Ammon's horn (tissue), 1 donor: ENCODE results near the gene FEM1C.

Source experiments
- DNase-seq: peaks from one replicate; pipeline ENCODE4 v3.0.0-alpha.2; 2016; ENCODE audit warnings: low spot score

Gene FEM1C, protein sequence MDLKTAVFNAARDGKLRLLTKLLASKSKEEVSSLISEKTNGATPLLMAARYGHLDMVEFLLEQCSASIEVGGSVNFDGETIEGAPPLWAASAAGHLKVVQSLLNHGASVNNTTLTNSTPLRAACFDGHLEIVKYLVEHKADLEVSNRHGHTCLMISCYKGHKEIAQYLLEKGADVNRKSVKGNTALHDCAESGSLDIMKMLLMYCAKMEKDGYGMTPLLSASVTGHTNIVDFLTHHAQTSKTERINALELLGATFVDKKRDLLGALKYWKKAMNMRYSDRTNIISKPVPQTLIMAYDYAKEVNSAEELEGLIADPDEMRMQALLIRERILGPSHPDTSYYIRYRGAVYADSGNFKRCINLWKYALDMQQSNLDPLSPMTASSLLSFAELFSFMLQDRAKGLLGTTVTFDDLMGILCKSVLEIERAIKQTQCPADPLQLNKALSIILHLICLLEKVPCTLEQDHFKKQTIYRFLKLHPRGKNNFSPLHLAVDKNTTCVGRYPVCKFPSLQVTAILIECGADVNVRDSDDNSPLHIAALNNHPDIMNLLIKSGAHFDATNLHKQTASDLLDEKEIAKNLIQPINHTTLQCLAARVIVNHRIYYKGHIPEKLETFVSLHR

DNA sequence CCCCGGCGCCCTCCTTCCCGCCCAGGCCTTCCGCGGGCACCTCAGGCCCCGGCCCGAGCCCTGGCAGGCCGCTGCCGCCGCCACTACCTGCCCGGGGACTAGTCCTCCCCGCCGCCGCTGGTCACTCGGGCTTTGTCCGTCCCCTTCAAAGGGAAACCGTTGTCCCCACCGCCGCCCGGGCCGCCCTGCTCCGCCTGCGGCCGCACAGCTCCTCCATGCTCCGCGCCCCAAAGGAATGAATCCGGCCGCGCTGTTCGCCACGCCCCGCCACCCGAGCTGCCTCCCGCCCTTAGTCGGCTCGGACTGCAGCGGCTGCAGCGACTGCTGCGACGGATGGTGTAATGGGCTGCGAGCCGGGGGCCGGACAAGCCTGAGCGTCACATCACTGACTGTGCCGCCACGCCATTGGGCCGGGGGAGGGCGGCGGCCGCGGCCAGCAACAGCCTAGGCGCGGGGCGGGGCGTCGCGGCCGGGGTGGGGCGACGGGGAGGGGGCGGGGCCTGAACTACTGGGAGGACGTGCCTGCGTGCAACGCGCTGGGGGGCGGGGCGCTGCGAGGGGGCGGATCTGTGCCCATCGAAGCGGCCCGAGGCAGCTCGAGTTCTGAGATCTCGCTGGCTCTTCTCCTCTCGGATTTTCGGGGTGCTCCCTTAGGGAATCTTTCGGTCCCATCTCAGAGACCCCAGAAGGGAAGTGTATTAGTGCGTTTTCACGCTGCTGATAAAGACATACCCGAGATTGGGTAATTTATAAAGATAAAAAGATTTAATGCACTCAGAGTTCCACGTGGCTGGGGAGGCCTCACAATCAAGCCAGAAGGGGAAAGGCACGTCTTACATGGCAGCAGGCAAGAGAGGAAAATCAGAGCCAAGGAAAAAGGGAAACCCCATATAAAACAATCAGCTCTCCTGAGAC lies at the start of gene FEM1C:
TSS of gene FEM1C (minus strand) at position 340 of the 915 bp plus-strand sequence. CDS start 1,282 bp downstream, outside the sequence.
- DNase-seq: peak; percentile 99

DNA sequence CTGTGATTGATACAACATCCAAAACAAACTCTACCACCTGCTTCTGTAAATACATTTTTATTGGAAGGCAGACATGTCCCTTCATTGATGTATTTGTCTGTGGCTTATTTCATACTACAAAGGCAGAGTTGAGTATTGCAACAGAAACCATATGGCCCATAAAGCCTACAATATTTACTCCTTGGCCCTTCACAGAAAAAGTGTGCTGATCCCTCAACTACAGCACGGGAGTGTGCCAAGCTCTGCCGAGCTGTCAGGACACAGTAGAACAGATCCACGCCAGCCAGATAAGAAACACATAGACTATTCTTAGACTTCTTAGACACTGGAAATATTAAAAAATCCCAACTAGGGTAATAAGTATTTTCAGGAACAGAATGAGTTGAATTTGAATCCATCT lies 44.5 kb upstream of the FEM1C start:
- DNase-seq: no peak

DNA sequence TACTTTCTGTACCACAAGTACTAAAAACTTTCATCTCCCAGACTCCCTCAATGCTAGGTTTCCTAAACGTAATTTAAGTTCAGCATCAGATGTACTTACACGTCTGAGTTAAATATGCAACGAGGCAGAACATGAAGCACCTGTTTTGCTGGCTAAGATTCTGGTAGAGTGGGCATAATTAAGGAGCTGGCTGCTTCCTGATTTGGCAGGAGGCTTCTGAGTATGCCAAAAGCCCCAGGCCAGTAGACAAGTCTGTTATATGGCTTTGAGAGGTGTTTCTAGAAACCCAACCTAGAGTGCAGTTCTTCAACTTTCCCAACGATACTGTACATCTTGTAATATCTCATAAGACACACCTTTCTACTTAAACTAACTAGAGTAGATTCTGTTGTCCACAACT lies 44.1 kb upstream of the FEM1C start:
- no peak for DNase-seq

DNA sequence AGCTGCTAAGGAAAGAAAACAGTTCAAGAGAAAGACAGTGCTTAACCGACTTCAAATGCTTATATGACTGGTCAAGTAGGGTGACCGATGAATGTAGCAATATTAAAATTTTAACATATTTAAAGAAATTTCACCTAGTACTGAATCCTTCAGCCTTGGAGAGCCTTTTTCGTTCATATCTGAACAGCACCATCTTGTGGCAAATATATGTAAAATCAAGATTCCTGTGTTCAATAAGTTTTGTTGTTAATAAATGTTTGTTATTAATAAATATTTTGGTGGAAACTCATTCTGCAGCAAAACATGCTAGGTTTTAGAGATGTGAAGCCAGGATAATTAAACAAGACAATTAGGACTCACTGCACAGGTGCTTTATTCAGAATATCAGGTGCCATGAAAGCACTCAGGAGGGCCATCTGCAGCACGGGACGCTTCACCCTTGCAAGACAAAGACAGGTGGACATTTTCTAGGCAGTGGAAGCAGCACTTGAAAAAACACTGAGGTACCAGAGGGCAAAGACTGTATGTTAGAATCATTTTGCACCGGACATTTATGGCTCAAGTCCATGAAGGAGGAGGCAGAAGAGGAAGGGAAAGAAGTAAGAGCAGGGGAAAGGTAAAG lies 42.1 kb upstream of the FEM1C start:
- DNase-seq: peak; percentile 53

DNA sequence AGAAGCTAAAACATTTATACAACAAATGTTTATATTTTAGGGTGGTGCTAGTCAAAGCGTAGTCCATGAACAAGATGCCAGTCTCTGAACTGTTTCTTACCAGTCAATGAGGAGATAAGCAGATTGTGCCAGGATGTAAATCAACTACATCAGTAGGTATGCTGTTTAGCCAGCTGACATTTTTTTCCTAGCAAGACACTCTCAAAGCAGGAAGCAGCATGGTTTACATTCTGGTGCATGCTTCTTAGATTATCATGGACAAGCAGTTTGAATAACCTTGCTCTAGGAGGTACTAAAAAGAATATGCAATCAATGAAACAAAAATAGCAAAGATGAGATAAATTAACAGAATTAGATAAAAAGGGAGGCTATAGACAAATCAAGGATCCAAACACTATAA lies 40.7 kb upstream of the FEM1C start:
- DNase-seq: no peak

DNA sequence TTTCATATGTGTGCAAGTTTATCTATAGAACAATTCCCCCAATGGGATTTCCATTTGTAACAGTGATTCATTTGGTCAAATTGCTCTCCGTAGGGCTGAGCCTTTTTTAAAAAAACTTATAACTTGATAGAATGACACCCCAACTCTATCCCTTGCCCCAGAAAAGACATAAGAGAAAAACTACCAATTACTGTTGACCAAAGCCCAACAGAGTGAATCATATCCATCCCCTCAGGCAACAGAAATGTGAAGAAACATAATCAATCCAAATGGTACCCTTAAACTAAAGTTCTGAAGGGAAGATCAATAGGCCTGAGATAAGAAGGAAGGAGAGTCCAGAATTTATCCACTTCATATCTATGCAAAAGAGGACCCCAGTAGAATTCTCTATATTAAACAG lies 39.9 kb upstream of the FEM1C start:
- no peak for DNase-seq

DNA sequence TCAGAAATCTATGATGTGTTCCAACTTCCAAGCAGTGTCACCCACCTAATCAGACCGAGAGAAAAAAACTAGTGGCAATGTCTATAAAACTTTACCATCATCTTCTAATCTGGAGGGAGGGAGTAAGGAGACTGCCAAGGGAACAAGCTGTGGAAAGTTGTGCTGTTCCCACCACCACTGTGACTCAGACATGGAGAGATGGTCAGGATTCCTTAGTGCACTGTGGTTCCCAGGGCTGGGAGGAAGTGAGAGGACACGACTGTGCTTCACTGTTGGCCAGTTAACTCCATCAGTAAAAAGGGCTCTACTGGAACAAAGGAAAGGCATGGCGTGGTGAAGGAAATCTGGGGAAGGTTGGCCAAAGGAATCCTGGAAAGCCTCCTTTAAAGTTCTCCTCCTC lies 38.9 kb upstream of the FEM1C start:
- no peak for DNase-seq

DNA sequence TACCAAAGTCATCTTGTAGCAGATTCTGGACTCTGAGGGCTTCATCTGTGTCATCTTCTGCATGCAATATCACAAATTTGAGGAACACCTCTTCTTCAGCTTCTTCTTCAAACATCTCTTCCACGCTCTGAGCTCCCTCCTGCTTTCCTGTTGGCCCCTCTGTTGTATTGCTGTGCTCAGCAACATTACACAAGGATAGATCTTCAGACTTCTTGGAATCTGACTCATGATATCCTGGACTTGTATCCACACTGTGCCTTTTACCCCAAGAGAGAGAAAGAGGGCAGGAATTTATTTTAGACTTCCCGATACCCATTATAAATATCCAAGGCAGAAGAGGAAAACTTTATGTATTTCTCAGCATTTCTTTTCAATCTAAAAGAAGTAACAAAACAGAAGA lies 36.4 kb upstream of the FEM1C start:
- DNase-seq: no peak

DNA sequence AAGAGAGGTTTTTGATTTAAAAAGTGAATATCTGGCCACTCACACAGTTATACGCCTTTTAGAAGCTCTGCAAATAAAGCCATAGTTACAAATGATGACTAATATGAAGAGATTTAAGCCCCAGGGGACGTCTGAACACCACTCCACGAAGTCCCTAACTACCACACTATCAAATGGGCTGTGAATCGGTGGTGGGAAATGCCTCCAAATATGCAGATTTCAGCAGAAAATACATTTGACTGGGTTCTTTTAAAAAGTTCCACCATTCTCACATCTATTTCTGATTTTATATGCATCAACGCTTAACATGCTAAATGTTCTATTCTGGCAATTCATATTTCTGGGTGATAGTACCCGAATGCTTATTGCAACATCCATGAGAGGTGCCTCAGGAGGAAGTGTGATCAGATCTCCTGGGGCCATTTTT lies 35.2 kb upstream of the FEM1C start:
- DNase-seq: no peak

DNA sequence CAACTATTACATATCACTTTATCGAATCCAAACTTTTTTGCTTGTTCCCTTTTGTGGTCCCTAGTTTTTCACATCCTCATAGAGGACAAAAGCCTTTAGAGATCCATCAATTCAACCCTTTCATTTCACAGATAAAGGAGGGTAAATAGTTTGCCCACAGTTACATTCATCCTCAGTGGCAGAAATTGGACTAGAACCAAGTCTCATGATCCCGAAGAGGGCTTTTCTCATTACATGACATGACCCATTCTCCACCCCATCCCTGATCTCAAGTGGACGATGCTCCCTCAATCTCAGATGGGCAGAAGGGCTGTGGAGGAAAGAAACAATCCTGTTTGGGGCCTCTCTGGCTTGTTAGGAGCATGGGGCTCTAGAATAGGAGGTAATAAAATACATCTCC lies 34.6 kb upstream of the FEM1C start:
- peak; percentile 57 for DNase-seq

DNA sequence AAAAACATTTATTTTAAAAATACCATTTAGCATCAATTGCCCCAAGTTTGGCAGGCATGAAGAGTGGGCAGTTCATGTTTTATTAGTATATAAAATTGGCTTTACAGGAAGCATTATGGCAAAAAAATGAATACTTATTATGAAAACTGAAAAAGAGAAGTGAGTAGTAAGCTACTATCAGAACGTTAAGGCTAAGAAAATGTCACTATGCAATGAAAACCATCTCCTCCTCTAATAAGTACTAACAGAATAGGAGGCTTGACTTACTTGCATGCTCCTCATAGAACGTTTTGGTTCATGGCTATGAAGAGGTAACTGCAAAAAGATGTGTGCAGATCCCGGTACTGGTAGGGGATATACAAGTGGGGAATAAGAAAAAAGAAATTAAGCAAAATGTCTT lies 34.1 kb upstream of the FEM1C start:
- no peak for DNase-seq

DNA sequence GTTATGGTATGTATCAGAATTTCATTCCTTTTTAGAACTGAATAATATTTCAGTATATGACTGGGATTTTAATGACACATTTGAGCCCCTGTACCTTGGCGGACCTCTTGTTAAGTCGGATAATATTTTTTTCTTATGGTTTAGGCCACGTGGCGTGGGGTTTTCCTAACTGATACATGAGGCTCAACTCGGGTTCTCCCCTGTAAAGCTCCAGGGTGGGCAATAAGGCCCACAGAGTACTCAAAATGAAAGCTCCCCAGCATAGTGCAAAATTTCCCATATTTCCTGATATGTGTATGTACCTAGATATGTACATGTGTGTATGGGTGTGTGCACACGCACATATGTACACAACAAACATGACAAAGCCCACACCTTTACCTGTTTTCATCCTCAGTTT lies 33.2 kb upstream of the FEM1C start:
- no peak for DNase-seq

DNA sequence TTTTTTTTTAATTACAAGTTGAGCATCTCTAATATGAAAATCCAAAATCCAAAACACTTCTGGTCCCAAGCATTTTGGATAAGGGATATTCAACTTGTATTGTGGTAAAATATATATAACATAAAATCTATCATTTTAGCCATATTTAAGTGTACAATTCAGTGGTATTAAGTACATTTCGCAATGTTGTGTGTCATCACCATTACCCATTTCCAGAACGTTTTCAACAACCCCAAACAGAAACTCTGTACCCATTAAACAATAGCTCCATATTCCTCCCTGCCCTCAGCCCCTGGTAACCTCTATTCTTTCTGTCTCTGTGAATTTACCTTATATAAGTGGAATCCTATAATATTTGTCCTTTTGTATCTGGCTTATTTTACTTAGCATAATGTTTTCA lies 32.8 kb upstream of the FEM1C start:
- no peak for DNase-seq

DNA sequence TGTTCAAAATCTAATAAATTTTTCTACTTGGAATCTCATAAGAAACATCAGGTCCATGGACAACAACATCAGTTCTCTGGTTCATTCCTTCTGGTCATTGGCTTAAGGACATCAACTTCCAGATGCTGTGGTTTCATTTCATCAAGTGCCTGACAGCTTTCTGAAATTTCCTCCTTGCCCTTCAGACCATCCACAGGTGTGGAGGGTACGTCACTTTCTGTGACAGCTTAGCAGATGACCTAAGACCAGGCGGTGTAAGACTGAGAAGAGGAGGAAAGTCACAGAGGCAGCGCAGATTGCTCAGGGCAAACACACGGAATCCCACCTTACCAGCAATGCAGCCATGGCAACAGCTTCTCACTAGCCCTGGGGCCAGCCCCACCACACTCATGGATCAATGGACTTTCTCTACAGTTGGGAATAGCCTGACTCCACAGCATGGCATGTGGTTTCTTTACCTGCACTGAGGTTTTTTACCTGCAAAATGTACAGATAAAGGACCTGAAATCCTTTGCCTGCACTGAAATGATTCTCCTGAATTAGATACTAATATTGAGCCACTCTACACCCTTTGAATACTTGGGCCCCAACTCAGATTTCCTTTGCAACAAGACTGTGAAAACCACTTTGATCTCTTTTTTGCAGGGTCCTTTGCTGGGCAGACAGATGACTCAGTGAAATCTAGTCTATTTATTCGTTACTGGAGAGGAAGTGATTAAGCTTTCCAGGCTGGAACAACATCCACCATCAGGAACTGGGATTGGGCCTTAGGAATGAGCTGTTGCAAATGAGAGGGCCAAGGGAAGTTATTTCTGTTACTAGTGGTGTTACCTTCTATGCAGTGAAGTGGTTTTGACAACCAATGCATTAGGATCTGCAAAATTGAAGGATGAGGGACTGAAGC lies 30.8 kb upstream of the FEM1C start:
- no peak for DNase-seq

DNA sequence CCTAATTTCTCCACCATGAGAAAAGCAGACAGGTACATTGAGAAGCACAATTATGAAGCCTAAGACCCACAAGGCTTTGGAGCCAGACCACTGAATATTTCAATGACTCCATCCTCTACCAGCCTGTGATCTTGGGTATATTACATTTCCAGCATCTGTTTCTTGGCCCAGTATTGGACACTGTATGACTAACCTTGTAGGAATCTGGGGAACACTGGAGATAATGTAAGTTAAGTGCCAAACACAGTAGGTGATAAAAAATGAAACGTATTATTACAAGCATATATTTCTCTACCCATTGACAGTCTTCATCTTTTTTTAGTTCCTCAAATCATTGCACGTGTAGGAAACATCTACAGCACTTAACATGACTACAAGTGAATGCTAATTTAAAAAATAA lies 28.6 kb upstream of the FEM1C start:
- no peak for DNase-seq

DNA sequence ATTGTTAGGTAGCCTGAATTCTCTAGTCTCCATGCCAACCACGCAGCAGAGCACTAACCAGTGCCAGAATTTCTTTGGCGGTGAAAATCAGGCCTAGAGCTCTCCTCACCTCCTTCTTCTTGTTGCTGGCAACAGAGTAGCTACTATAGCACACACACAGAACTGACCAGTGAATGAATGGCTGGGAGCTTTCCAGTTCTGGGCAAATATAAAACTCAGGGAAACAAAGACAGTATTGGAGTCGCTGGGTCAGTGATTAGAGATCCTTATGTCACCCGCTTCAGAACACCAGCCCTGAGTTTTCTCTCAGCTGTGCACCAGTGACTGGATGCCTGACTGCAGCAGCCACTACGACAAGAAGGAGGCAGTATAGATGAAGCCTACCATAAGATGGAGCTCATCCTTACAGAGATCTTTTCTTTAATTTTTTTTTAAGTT lies 26.9 kb upstream of the FEM1C start:
- DNase-seq: peak; percentile 94

DNA sequence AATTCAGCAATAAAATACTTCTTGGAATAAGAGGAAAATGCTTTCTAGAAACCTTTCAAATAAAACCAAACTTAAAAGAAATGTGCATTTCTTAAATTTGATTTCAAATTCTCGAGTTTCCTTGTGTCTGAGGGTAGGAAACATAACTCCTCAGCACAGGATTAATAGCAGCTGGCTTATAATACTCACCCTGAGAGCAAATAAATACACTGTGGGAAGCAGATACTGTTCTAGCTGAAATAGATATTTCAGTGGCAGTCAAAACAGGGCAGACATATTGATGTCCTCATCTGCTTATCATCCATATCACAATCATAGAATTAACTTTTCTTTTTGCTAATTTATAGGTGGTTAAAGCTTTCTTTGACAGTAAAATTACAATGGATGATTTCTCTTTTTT lies 24.1 kb upstream of the FEM1C start:
- no peak for DNase-seq

DNA sequence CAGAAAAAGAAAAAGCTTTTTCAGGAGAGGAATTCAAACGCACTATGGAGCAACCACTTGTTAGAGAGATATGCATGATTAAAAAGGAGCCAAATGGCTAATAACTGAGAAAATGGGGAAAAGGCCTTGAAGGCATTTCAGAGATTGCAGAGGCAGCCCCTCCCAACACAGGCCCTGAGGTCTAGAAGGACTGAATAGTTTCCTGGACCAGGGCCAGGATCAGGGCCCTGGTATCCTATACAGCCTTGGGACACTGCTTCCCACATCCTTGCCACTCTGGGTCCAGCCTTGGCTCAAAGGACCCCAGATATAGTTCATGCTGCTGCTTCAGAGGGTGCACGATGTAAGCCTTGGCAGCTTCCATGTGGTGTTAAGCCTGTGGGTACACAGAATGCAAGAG lies 20.7 kb upstream of the FEM1C start:
- no peak for DNase-seq

DNA sequence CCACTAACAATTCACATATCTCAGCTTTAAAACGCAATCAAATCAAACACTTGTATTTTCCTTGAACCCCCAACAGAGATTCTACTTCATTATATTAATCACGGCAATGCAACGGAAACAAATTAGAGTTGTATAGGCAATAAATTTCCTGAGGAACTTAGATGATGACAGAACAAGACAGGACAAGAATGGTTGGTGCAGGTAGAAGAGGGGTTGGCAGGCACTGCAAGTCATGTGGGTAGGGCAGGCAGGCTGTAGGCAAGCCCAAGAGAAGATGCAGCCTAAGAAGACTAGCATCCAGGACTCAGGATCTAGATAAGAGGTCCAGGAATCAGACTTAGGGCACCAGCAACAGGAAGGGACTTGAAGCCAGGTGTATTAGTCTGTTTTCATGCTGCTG lies 16.6 kb upstream of the FEM1C start:
- DNase-seq: no peak

DNA sequence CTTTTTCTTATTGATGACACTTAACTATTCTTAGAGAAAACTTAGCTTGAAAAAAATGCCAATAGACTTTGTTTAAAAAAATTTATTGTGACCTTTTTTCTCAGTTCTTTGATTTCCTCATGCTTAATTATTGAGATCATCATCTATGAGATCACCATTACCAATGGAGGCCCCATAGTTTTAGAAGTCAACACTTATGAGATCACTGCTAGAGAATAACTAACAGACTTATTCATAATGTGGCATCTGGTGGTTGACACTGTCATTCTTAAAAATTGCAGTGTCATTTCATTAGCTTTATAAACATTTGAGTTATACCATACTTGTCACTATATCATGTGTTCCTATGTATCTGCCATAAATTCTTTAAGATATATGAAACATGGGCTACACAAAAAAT lies 14.9 kb upstream of the FEM1C start:
- no peak for DNase-seq

DNA sequence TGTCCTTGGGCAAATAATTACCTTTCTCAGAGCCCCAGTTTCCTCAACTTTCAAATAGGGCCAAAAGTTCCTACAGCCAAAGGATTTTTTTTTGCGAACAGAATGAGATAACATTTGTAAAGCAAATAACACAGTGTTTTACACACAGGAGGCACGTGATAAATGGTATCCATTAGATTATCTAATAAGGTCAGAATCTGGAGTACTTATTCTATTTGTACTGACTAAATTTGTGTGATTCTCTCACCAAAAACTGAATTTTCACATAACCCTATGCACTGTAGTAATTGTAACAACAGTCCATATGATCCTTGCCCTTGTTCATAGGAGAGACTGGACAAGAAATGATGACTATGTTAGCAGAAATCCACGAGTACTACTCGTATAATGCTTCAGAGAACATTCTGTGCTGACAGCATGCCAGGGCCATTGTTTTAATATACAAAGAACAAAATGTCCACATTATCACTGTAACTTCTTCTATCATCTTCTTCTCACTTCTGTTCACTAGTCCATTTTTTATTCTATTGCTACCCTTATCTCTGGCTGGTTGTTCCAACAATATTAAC lies 13.9 kb upstream of the FEM1C start:
- no peak for DNase-seq
